Chondrocyte (in vitro differentiated cells): Measurements from ENCODE around the gene RIMBP2. TPM values are rescaled to one million over a fixed set of nuclear protein-coding genes. Genes with fewer than 3 reads are reported as not detected.

Source experiments
- DNase-seq: peaks from one replicate; pipeline ENCODE4 v3.0.0; 2021; ENCODE audit warnings: mixed read lengths, low spot score
- H3K27ac Mint-ChIP-seq: one replicate; pipeline ENCODE4 v1.8.0; 2021; ENCODE audit warnings: mild to moderate bottlenecking, moderate library complexity, mixed read lengths; ENCODE audit not compliant: unreplicated experiment
- H3K27me3 Mint-ChIP-seq: 2 replicates; pipeline ENCODE4 v1.8.0; 2021; ENCODE audit warnings: low read depth, mixed read lengths
- H3K36me3 Mint-ChIP-seq: 2 replicates; pipeline ENCODE4 v1.8.0; 2021; ENCODE audit warnings: low read depth, mixed read lengths
- H3K4me1 Mint-ChIP-seq: 2 replicates; pipeline ENCODE4 v1.8.0; 2021; ENCODE audit warnings: low read depth, mild to moderate bottlenecking, mixed read lengths
- H3K4me3 Mint-ChIP-seq: one replicate; pipeline ENCODE4 v1.8.0; 2021; ENCODE audit warnings: mild to moderate bottlenecking, moderate library complexity, mixed read lengths; ENCODE audit not compliant: unreplicated experiment
- H3K9me3 Mint-ChIP-seq: 2 replicates; pipeline ENCODE4 v1.8.0; 2021; ENCODE audit warnings: low read depth, mixed read lengths
- CTCF ChIP-seq: fragments of 200-600 bp; sonication (generic); IDR thresholded peaks from 2 replicates; pipeline ENCODE4 v1.5.0; 2021; ENCODE audit warnings: antibody characterized with exemption, mild to moderate bottlenecking, moderate library complexity
- total RNA-seq: library from RNA; stranded (reverse); gene quantifications from 3 replicates; pipeline ENCODE4 v1.2.1, GENCODE V29; 2021

Gene RIMBP2
- total RNA-seq, 1 donor from 2014 or later: 0.30 TPM

- Mint-ChIP-seq H3K4me3 (no peak overlapping the region), H3K36me3 (no peaks in the 10 kb centered on the region), H3K9me3 (peaks cover 10% of the 10 kb centered on the region), H3K27me3 (no peaks in the 10 kb centered on the region), H3K27ac (no peak overlapping the region), H3K4me1 (no peaks in the 10 kb centered on the region)
- no peak for TF ChIP-seq CTCF
- DNase-seq: peak; percentile 72
Observed at GRCh38 chr12:130440411-130441080, 275.6 kb downstream of the RIMBP2 start.

- H3K4me1 Mint-ChIP-seq: no peaks in the 10 kb centered on the region
- DNase-seq: peak; percentile 24
- no peak overlapping the region for H3K27ac Mint-ChIP-seq
- no peak for TF ChIP-seq CTCF
- H3K9me3 Mint-ChIP-seq: peaks cover 10% of the 10 kb centered on the region
- H3K36me3 Mint-ChIP-seq: no peaks in the 10 kb centered on the region
- H3K4me3 Mint-ChIP-seq: no peak overlapping the region
- no peaks in the 10 kb centered on the region for H3K27me3 Mint-ChIP-seq
Observed at GRCh38 chr12:130439250-130439649, 276.8 kb downstream of the RIMBP2 start.

GRCh38 chr12:130438711-130439110, 277.4 kb downstream of the RIMBP2 start:
- Mint-ChIP-seq H3K4me1 (no peaks in the 10 kb centered on the region), H3K36me3 (no peaks in the 10 kb centered on the region)
- no peak for TF ChIP-seq CTCF

GRCh38 chr12:130438243-130438620, 277.9 kb downstream of the RIMBP2 start:
- no peak overlapping the region for H3K27ac Mint-ChIP-seq
- H3K4me1 Mint-ChIP-seq: no peaks in the 10 kb centered on the region
- peak; percentile 66 for DNase-seq
- TF ChIP-seq CTCF: no peak
- H3K4me3 Mint-ChIP-seq: no peak overlapping the region
- H3K27me3 Mint-ChIP-seq: no peaks in the 10 kb centered on the region
- peaks cover 18% of the 10 kb centered on the region for H3K9me3 Mint-ChIP-seq
- no peaks in the 10 kb centered on the region for H3K36me3 Mint-ChIP-seq

More at GRCh38 chr12:130438711-130439110, 277.4 kb downstream of the RIMBP2 start:
- no peak overlapping the region for H3K4me3 Mint-ChIP-seq
- peaks cover 14% of the 10 kb centered on the region for H3K9me3 Mint-ChIP-seq
- no peaks in the 10 kb centered on the region for H3K27me3 Mint-ChIP-seq
- peak; percentile 66 for DNase-seq
- no peak overlapping the region for H3K27ac Mint-ChIP-seq

GRCh38 chr12:130437555-130438242, 278.4 kb downstream of the RIMBP2 start:
- Mint-ChIP-seq H3K27ac (no peak overlapping the region), H3K4me1 (no peaks in the 10 kb centered on the region), H3K36me3 (no peaks in the 10 kb centered on the region), H3K27me3 (no peaks in the 10 kb centered on the region), H3K9me3 (peaks cover 21% of the 10 kb centered on the region), H3K4me3 (no peak overlapping the region)
- no peak for TF ChIP-seq CTCF
- peak; percentile 79 for DNase-seq
